Mesangial cell (primary cell): ENCODE measurements around the gene FBXO41. TPM values are rescaled to one million over a fixed set of nuclear protein-coding genes. Genes with fewer than 3 reads are reported as not detected.

Experiments
- total RNA-seq: library from RNA; depleted of rRNA; stranded (reverse); fragments of >200 nt; gene quantifications from 2 replicates; pipeline ENCODE4 v1.2.3, GENCODE V29; 2015

Gene FBXO41
- 2.4 and 3.8 TPM in 2 replicates for total RNA-seq

GRCh38 chr2:73284296-73285158 lies at the start of gene FBXO41:
FBXO41 (minus strand) TSS chr2:73284478; CDS start chr2:73269630, 14,848 bp downstream.

GRCh38 chr2:73293534-73294171 lies 9.4 kb upstream of the FBXO41 start, which contains the start of gene EGR4:
EGR4 (minus strand) TSS chr2:73293548; CDS start chr2:73293317, 231 bp downstream.

DNA sequence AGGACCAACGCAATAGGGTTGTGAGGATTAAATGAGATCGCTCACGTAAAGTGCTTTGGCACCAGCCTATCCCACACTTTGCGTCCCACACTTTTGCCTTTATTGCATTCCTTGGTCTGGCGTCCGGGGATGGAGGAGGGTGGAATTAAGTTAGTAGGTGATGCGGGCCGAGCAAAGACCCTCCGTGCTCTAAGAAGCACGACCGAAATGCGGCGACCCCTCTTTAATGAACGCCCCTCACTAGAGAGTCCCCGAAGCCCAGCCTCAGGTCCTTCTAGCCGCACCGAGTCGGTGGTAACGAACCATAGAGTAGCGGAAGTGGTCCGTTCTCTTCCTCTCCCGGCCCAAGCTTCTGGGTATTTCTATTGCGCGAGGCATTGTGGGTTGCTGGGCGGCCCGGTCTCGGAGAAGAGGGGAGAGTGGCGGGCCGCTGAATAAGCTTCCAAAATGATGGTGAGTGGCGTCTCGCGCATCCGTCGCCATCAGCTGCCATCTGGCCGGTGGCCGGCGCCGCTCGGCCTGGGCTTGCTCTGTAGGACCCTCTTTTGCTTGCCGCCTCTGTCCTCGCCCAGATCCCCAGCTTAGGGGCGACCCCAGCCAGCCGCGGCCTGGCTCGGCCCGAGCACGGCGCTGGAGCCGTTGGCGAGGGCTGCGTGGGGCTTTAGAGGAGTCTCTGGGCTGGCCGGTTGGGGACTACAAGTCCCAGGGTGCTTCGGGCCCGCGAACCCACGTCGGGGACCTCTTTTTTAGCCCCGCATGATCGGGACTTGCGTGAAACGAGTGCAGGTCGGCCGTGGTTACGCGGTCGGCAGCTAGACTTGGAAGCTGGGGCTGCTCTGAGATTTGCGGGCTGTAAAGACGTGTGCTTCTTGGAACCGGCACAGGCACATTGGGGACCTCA lies 50.1 kb downstream of the FBXO41 start, which contains the start of gene CCT7:
Gene CCT7, plus strand, starts transcription at position 377 of the 901 bp plus-strand sequence. Its CDS starts 71 bp downstream, at position 448.

GRCh38 chr2:73233154-73233931 lies 50.9 kb downstream of the FBXO41 start, which contains the start of gene PRADC1:
PRADC1 (minus strand) TSS chr2:73233239; CDS start chr2:73233160, 79 bp downstream.

GRCh38 chr2:73214120-73215035 lies 69.9 kb downstream of the FBXO41 start, which contains the start of gene SMYD5:
SMYD5 (plus strand) TSS chr2:73214245; CDS start chr2:73214267, 22 bp downstream.

Other genes starting within 250 kb of the FBXO41 start
- 7.0 and 10.3 TPM in 2 replicates for gene SFXN5, start 212.8 kb downstream of the FBXO41 start, total RNA-seq
- 29.0 and 39.8 TPM in 2 replicates for gene RAB11FIP5, start 171.5 kb downstream of the FBXO41 start, total RNA-seq
- not detected in 2 replicates for gene NOTO, start 81.9 kb downstream of the FBXO41 start, total RNA-seq
- gene SMYD5, start 70.2 kb downstream of the FBXO41 start, total RNA-seq = 21.2 TPM in 2 replicates
- 7.4 and 23.0 TPM in 2 replicates for gene PRADC1, start 51.2 kb downstream of the FBXO41 start, total RNA-seq
- 220 and 395 TPM in 2 replicates for gene CCT7, start 50.2 kb downstream of the FBXO41 start, total RNA-seq
- gene EGR4, start 9.1 kb upstream of the FBXO41 start, total RNA-seq = not detected in 2 replicates
- gene ALMS1, start 101.4 kb upstream of the FBXO41 start, total RNA-seq = 12.2 and 16.0 TPM in 2 replicates